Measurements from ENCODE around the gene DCBLD2. TPM values are rescaled to one million over a fixed set of nuclear protein-coding genes. Genes with fewer than 3 reads are reported as not detected.

DCBLD2 gene
- total and polyA plus RNA-seq, 9 donors: 13.5 to 58.7 (median 38.0) TPM

GRCh38 chr3:98921957-98922356 lies 20.5 kb upstream of the DCBLD2 start:
- Histone ChIP-seq H3K9me3 (no peaks in the 10 kb centered on the region), H3K36me3 (no peaks in the 10 kb centered on the region), H3K27ac (no peak overlapping the region), H3K4me3 (no peak overlapping the region), H3K4me1 (ENCODE audit: insufficient read depth) (peaks cover 3% of the 10 kb centered on the region), H3K27me3 (no peaks in the 10 kb centered on the region)
- 84 to 96% (median 89%) methylated on average over 2 of the region's 2 CpGs for WGBS, 3 donors
- intact Hi-C loops (cut with DNase I): no loop called here
- no peak for DNase-seq
- no peak for TF ChIP-seq POLR2A (IDR thresholded peaks at IDR 0.05)
- no peak for TF ChIP-seq CTCF (IDR thresholded peaks at IDR 0.05)

GRCh38 chr3:98920166-98920565 lies 18.7 kb upstream of the DCBLD2 start:
- Histone ChIP-seq H3K9me3 (no peaks in the 10 kb centered on the region), H3K4me1 (ENCODE audit: insufficient read depth) (peaks cover 3% of the 10 kb centered on the region), H3K27me3 (no peaks in the 10 kb centered on the region), H3K27ac (no peak overlapping the region), H3K36me3 (no peaks in the 10 kb centered on the region), H3K4me3 (no peak overlapping the region)
- TF ChIP-seq POLR2A (IDR thresholded peaks at IDR 0.05): no peak
- intact Hi-C loops (cut with DNase I): no loop called here
- DNase-seq: no peak
- 98 to 100% (median 99%) methylated on average over 2 of the region's 2 CpGs for WGBS, 3 donors

GRCh38 chr3:98918586-98918985 lies 17.1 kb upstream of the DCBLD2 start:
- Histone ChIP-seq H3K4me3 (no peak overlapping the region), H3K27me3 (no peaks in the 10 kb centered on the region), H3K9me3 (no peaks in the 10 kb centered on the region), H3K36me3 (no peaks in the 10 kb centered on the region), H3K4me1 (ENCODE audit: insufficient read depth) (peaks cover 3% of the 10 kb centered on the region), H3K27ac (no peak overlapping the region)
- DNase-seq: no peak
- TF ChIP-seq EP300 (IDR thresholded peaks at IDR 0.05) (no peak), CTCF (IDR thresholded peaks at IDR 0.05) (no peak), POLR2A (IDR thresholded peaks at IDR 0.05) (no peak)
- intact Hi-C loops (cut with DNase I): no loop called here

- WGBS, 3 donors: 13 to 45% (median 39%) methylated on average over 1 of the region's 1 CpG
These were observed 16.1 kb upstream of the DCBLD2 start for GRCh38 chr3:98917608-98918007.

More at GRCh38 chr3:98917608-98918007, 16.1 kb upstream of the DCBLD2 start:
- DNase-seq: no peak
- H3K27me3 ChIP-seq: no peaks in the 10 kb centered on the region
- H3K27ac ChIP-seq: no peak overlapping the region
- intact Hi-C loops (cut with DNase I): no loop called here
- H3K4me3 ChIP-seq: no peak overlapping the region
- H3K9me3 ChIP-seq: no peaks in the 10 kb centered on the region
- no peak for TF ChIP-seq POLR2A (IDR thresholded peaks at IDR 0.05)
- TF ChIP-seq CTCF (IDR thresholded peaks at IDR 0.05): no peak
- TF ChIP-seq EP300 (IDR thresholded peaks at IDR 0.05): no peak
- no peaks in the 10 kb centered on the region for H3K36me3 ChIP-seq
- peaks cover 3% of the 10 kb centered on the region for H3K4me1 ChIP-seq (ENCODE audit: insufficient read depth)
